ENCODE results near the gene PLA2G1B. TPM values are rescaled to one million over a fixed set of nuclear protein-coding genes. Genes with fewer than 3 reads are reported as not detected.

The PLA2G1B gene
- total RNA-seq, 1 donor from 2014 or later, result 4.7 TPM

- DNase-seq (ENCODE audit: low spot score), result no peak
Observed at GRCh38 chr12:120324841-120325417, 2.6 kb downstream of the PLA2G1B start.

GRCh38 chr12:120323772-120324171 is 3.8 kb downstream of the PLA2G1B start:
- DNase-seq (ENCODE audit: low spot score), result no peak

- peak; percentile 59 for DNase-seq (ENCODE audit: low spot score)
Observed at GRCh38 chr12:120321382-120322202, 6.0 kb downstream of the PLA2G1B start.

- DNase-seq (ENCODE audit: low spot score), result peak; percentile 100
Observed at GRCh38 chr12:120317224-120318105, 10.1 kb downstream of the PLA2G1B start.

- DNase-seq (ENCODE audit: low spot score), result no peak
Observed at GRCh38 chr12:120316798-120317223, 10.8 kb downstream of the PLA2G1B start.

- DNase-seq (ENCODE audit: low spot score), result no peak
Observed at GRCh38 chr12:120314220-120314619, 13.4 kb downstream of the PLA2G1B start.

- DNase-seq (ENCODE audit: low spot score), result peak; percentile 94
Observed at GRCh38 chr12:120301962-120302815, 25.4 kb downstream of the PLA2G1B start, which contains the start of gene SIRT4. SIRT4 (plus strand) TSS chr12:120302321; CDS start chr12:120303562, 1,241 bp downstream.

DNA sequence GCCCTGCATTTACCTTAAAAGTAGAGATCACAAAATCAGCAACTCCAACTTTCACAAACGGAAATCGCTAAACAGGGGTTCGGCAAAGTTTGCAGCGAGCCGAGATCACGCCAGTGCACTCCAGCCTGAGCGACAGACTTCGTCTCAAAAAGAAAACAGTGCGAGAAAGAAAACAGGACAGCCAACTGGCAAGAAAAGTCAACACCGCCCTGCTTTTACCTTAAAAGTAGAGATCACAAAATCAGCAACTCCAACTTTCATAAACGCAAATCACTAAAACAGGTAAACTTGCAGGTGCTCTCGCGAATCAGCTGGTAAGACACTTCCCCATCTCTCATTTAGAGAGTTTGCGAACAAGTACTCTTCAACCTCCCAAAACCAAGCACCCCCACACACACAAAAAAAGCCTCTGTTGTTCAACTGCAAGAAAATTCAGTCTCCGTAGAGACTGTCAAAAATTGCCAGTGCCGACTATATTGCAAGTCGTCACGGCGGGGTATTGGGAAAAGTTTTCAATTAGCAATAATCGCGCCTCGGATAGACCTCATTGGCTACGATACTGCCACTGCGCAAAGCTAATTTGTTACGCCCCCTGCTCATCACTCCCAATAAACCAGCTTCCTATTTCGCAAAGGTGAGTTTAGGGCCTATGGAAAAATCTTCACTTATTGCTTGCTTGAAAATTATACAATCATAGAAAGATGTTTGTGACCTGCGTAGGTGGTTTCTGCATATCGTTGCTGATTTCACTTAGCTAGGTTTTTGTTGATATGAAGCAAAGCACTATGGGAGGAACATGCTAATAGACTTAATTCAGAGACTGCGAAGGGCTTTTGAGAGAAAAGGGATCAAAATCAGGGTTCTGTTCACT is 34.7 kb downstream of the PLA2G1B start, which contains the start of gene RNU4-1:
RNU4-1 (minus strand) TSS at position 577 of the 871 bp plus-strand sequence.
- peak; percentile 68 for DNase-seq (ENCODE audit: low spot score)

DNA sequence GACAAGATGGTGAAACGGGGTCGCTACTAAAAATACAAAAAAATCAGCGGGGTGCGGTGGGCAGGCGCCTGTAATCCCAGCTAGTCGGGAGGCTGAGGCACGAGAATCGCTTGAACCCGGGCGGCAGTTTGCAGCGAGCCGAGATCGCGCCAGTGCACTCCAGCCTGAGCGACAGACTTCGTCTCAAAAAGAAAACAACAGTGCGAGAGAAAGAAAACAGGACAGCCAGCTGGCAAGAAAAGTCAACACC is 35.2 kb downstream of the PLA2G1B start:
- no peak for DNase-seq (ENCODE audit: low spot score)

- peak; percentile 22 for DNase-seq (ENCODE audit: low spot score)
Observed at GRCh38 chr12:120290609-120291305, 36.8 kb downstream of the PLA2G1B start.

- no peak for DNase-seq (ENCODE audit: low spot score)
Observed at GRCh38 chr12:120287491-120287890, 40.1 kb downstream of the PLA2G1B start.

- no peak for DNase-seq (ENCODE audit: low spot score)
Observed at GRCh38 chr12:120286768-120287490, 40.6 kb downstream of the PLA2G1B start.

DNA sequence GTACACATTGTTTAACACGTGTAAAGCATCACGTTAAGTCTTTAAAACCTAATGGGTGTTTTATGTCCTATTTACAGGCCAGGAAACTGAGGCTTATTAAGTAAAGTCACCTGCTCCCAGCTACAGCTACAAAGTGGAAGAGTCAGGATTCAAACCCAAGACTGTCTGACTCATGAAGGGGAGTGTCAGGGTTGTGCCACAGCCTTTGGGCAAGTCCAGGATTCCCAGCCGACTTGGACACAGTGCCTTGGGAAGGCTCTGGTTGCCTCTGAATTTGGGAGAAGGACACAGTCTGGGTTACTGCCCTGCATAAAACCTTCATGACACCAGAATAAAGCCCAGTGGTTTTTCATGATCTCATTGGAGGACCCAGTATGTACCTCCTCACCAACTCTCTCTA is 43.2 kb downstream of the PLA2G1B start:
- DNase-seq (ENCODE audit: low spot score), result no peak

DNA sequence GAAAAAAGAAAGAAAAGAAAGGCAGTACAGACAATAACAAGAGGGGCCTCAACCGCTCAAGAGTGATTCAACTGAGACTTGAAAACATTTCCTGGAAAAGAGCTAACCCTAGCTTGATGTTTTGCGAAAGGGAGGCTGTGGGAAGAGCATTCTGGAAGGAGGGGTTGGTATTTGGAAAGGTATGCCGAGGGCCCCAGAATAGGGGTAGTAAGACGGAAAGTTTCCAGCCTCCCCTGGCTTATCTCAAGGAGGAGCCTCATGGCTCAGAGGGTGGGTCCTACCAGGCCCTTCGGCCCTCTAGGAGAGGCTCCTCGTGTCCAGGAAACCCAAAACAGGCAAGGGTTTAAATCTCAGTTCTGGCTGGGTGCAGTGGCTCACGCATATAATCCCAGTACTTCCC is 44.3 kb downstream of the PLA2G1B start:
- DNase-seq (ENCODE audit: low spot score), result no peak

- no peak for DNase-seq (ENCODE audit: low spot score)
Observed at GRCh38 chr12:120278137-120279069, 49.2 kb downstream of the PLA2G1B start.

DNA sequence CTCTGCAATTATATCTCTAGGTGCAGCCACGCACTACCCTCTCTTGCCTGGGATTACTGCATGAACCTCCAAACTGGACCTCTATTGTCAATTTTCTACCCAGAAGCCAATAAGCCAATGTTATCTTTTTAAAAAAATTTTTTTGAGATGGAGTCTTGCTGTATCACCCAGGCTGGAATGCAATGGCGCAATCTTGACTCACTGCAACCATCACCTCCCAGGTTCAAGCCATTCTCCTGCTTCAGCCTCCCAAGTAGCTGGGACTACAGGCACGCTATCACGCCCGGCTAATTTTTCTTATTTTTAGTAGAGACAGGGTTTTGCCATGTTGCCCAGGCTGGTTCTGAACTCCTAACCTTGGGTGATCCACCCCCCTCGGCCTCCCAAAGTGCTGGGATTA is 50.8 kb downstream of the PLA2G1B start:
- no peak for DNase-seq (ENCODE audit: low spot score)

All from mucosa of gallbladder (tissue), 1 donor.